MCF 10A (cell line): Measurements from ENCODE around the gene GBP6. TPM values are rescaled to one million over a fixed set of nuclear protein-coding genes. Genes with fewer than 3 reads are reported as not detected.
A peak's percentile ranks its signal among the peaks of the same experiment; 100 is the strongest.
"Not testable (repeated sequence)": the region's sequence is repeated elsewhere in the genome, so short reads cannot be mapped to it uniquely, and the experiment has no call there.

ENCODE experiments used
- BruUV-seq: library from RNA; stranded (reverse); fragments of 400-500 nt; replicated peaks from 2 replicates; lab custom pipeline; 2021; lab: Mats Ljungman, UMichigan
- CTCF ChIA-PET: fragments of 300-600 bp; sonication (Branson Sonifier 250); formaldehyde crosslinking; extraction: SDS; loops from one replicate; lab custom pipeline; 2021; ENCODE audit warnings: antibody characterized with exemption, inconsistent platforms; lab: Yijun Ruan, JAX
- POLR2A ChIA-PET: fragments of 300-600, 350-650 bp; sonication (Branson Sonifier 250); formaldehyde crosslinking; extraction: SDS; loops from one replicate; lab custom pipeline; 2020; ENCODE audit warnings: antibody characterized with exemption, inconsistent platforms; lab: Yijun Ruan, JAX
- DNase-seq: peaks from one replicate; pipeline ENCODE4 v3.0.0-alpha.2; 2018; ENCODE audit not compliant: unreplicated experiment
- H3K27ac Mint-ChIP-seq: one replicate; pipeline ENCODE4 v1.8.0; 2022; ENCODE audit warnings: mild to moderate bottlenecking, low read depth, mixed read lengths; ENCODE audit not compliant: unreplicated experiment
- H3K27me3 Mint-ChIP-seq: one replicate; pipeline ENCODE4 v1.8.0; 2022; ENCODE audit warnings: mixed read lengths; ENCODE audit not compliant: insufficient read depth, unreplicated experiment
- H3K36me3 Mint-ChIP-seq: one replicate; pipeline ENCODE4 v1.8.0; 2022; ENCODE audit warnings: mild to moderate bottlenecking, moderate library complexity, mixed read lengths; ENCODE audit not compliant: insufficient read depth, unreplicated experiment
- H3K4me1 Mint-ChIP-seq: one replicate; pipeline ENCODE4 v1.8.0; 2022; ENCODE audit warnings: mixed read lengths; ENCODE audit not compliant: insufficient read depth, unreplicated experiment
- H3K4me3 Mint-ChIP-seq: one replicate; pipeline ENCODE4 v1.8.0; 2022; ENCODE audit warnings: mild to moderate bottlenecking, moderate library complexity, mixed read lengths; ENCODE audit not compliant: unreplicated experiment
- H3K9me3 Mint-ChIP-seq: one replicate; pipeline ENCODE4 v1.8.0; 2022; ENCODE audit warnings: mixed read lengths; ENCODE audit not compliant: unreplicated experiment
- intact Hi-C: fragments of 100-400 bp; cut with micrococcal nuclease; formaldehyde crosslinking; loops from 2 replicates; pipeline ENCODE4 v1.14.1; 2022
- total RNA-seq: library from RNA; stranded (reverse); gene quantifications from 2 replicates; pipeline ENCODE4 v1.2.3, GENCODE V29; 2022
- TF ChIP-seq, protein P1 (sequence below): fragments of 200-600 bp; IDR thresholded peaks from one replicate; pipeline ENCODE4 v1.8.0; 2022; ENCODE audit warnings: antibody characterized with exemption, mild to moderate bottlenecking; ENCODE audit not compliant: unreplicated experiment

GBP6 gene
- total RNA-seq, 1 experiment from 2014 or later, result not detected

DNA sequence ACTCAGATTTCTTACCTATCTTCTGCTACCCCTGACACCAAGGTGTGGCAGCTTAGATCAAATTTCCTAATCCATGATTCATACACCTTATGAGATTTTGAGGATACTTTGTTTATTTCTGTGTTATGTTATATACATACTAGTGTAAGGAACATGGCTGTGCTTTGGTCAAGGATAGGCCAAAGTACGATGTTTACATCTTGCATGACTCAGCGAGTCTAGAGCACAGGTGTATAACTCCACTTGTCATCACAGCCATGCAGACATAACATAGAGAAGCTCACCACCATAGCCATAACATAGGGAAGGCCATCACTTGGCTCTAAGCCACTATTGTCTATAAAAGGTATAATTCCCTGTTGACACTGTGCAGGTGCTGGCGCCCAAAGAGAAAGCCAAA is 61.2 kb downstream of the GBP6 start:
- CTCF ChIA-PET, result no interaction called here
- Mint-ChIP-seq H3K36me3 (peaks cover 2% of the 10 kb centered on the region), H3K9me3 (no peaks in the 10 kb centered on the region), H3K4me1 (no peaks in the 10 kb centered on the region), H3K4me3 (no peak overlapping the region), H3K27me3 (peaks cover 5% of the 10 kb centered on the region), H3K27ac (no peak overlapping the region)
- no TSS peak for BruUV-seq
- intact Hi-C loops, result no loop called here
- POLR2A ChIA-PET, result no interaction called here
- peak; percentile 8 for DNase-seq
- TF ChIP-seq, protein P1, sequence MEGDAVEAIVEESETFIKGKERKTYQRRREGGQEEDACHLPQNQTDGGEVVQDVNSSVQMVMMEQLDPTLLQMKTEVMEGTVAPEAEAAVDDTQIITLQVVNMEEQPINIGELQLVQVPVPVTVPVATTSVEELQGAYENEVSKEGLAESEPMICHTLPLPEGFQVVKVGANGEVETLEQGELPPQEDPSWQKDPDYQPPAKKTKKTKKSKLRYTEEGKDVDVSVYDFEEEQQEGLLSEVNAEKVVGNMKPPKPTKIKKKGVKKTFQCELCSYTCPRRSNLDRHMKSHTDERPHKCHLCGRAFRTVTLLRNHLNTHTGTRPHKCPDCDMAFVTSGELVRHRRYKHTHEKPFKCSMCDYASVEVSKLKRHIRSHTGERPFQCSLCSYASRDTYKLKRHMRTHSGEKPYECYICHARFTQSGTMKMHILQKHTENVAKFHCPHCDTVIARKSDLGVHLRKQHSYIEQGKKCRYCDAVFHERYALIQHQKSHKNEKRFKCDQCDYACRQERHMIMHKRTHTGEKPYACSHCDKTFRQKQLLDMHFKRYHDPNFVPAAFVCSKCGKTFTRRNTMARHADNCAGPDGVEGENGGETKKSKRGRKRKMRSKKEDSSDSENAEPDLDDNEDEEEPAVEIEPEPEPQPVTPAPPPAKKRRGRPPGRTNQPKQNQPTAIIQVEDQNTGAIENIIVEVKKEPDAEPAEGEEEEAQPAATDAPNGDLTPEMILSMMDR, result no peak

DNA sequence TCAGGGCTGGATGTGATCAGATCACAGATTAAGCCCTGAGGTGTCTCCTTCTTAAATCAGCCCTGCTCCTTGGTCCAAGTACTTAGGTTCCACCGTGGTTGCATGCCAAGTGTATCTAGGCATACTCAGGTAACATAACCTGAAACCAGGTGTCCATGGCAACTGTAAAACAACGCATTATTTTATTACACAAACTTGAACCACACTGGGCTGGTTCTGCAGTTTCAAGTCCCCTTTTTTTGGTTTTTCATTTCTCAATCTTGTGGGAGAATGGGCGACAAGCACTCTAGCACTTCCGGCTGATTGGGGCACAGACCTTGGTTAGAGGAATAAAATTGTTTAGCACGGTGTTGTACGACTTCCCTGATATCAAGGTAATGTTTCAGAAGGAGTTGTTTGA is 65.2 kb downstream of the GBP6 start:
- ChIA-PET CTCF (no interaction called here), POLR2A (no interaction called here)
- Mint-ChIP-seq H3K27me3 (no peaks in the 10 kb centered on the region), H3K4me3 (no peak overlapping the region), H3K4me1 (no peaks in the 10 kb centered on the region), H3K9me3 (no peaks in the 10 kb centered on the region), H3K27ac (no peak overlapping the region), H3K36me3 (no peaks in the 10 kb centered on the region)
- DNase-seq, result no peak
- intact Hi-C loops, result no loop called here
- TF ChIP-seq, protein P1, result no peak
- BruUV-seq, result no TSS peak

DNA sequence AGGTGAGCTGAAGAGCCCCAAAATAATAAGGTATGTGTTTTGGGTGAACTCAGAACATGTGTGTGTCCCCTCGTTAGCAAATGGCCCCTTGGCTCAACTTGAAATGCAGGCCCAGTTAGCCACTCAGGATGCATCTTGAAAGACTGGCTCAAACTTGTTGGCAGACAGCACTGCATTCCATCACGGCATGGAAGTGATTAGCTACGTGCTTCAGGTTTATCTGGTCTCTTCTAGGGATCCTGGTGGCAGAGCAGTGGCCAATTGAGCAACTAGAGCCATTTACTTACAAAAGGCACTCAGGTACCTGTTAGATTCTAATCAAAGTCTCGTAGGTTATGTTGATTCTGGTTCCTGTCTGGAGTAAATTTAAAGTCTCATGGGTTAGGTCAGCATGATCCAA is 65.8 kb downstream of the GBP6 start:
- H3K4me1 Mint-ChIP-seq, intact Hi-C loops, H3K36me3 Mint-ChIP-seq, BruUV-seq, DNase-seq, H3K4me3 Mint-ChIP-seq, POLR2A ChIA-PET, H3K9me3 Mint-ChIP-seq, H3K27me3 Mint-ChIP-seq, H3K27ac Mint-ChIP-seq: not testable (repeated sequence)
- CTCF ChIA-PET, result interaction anchor here (0.6 kb wide), 1 partner anchor 430 kb away, joined by 3 read pairs; no protein-coding TSS in a partner anchor

DNA sequence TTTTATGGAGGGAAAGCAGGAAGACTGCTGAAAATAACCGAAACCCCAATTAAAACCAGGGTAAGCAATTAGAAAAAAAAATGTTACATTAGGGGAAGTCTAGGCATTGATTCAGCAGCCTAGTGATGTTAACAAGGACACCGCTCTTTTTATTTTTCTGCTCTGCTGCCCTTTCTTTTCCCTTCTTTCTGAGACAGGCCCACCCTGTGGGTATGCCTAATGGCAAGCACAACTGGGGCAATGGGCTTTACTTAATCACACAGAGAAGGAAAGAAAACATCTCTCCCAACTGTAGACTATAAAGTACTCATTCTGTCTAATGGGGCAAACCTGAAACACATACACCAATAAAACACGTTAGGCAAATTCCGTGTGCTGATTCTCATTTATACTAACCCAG is 69.6 kb downstream of the GBP6 start:
- BruUV-seq, result no TSS peak
- ChIA-PET POLR2A (no interaction called here), CTCF (no interaction called here)
- no peak for DNase-seq
- TF ChIP-seq, protein P1, result no peak
- intact Hi-C loops, result no loop called here
- Mint-ChIP-seq H3K27me3 (no peaks in the 10 kb centered on the region), H3K4me3 (no peak overlapping the region), H3K9me3 (no peaks in the 10 kb centered on the region), H3K27ac (no peak overlapping the region), H3K36me3 (no peaks in the 10 kb centered on the region), H3K4me1 (no peaks in the 10 kb centered on the region)

DNA sequence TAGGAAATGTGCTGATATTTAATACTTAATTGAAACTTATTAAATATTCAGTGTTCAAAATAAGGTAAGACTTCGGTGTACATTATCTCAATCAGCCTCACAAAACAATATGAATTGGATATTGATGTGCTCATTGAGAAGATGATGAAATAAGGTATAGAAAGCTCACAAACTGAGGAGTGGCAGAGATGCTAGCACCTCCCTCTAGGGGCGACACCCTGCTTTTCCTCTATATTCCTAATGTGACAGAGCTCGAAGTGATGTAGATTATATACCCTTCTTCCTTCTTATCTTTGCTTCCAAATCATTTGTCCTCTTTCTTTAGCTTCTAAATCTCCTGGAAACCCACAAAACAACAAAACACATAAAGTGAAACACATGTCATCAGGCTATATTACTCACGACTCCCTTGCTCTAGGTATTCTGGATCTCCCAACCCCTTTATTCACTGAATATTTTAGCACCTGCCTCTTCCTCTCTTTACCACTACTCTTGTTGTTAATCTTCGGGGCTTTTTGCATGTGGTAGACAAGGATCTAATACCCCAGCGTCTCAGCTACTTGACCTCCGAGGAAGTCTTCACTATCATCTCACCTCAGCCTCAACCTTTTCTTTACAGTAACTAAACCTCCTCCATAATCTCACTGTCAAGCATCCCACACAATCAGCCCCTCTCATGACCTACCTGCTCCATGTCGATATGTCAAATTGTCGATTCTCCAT is 70.4 kb downstream of the GBP6 start:
- H3K27ac Mint-ChIP-seq, intact Hi-C loops, POLR2A ChIA-PET, H3K4me3 Mint-ChIP-seq, CTCF ChIA-PET, H3K4me1 Mint-ChIP-seq, H3K36me3 Mint-ChIP-seq, BruUV-seq, H3K9me3 Mint-ChIP-seq, DNase-seq, H3K27me3 Mint-ChIP-seq: not testable (repeated sequence)

Other genes with a start within 250 kb of the GBP6 start
- gene GBP2, start 237.9 kb upstream of the GBP6 start, total RNA-seq, result 1.7 and 2.2 TPM in 2 replicates
- not detected in 2 replicates for gene GBP7, start 188.1 kb upstream of the GBP6 start, total RNA-seq
- gene GBP4, start 165.1 kb upstream of the GBP6 start, total RNA-seq, result 0.05 TPM in 1 of 2 replicates, not detected in the other
- gene GBP5, start 91.2 kb upstream of the GBP6 start, total RNA-seq, result not detected in 2 replicates
- gene LRRC8B, start 160.8 kb downstream of the GBP6 start, total RNA-seq, result 7.0 and 9.7 TPM in 2 replicates